NCI-H2029 (cell line): ENCODE data around the gene POLR2E.
A peak's percentile ranks its signal among the peaks of the same experiment; 100 is the strongest.

ENCODE experiments used
- DNase-seq: peaks from one replicate; lab custom pipeline; 2025; lab: John Stamatoyannopoulos, UW

Gene POLR2E

GRCh38 chr19:1063909-1064660 lies 31.1 kb downstream of the POLR2E start:
- peak; percentile 51 for DNase-seq

- DNase-seq: peak; percentile 45
These were observed 31.9 kb downstream of the POLR2E start for GRCh38 chr19:1063030-1063908.

GRCh38 chr19:1062387-1063029 lies 32.7 kb downstream of the POLR2E start:
- no peak for DNase-seq

- DNase-seq: no peak
These were observed 33.2 kb downstream of the POLR2E start for GRCh38 chr19:1061987-1062386.

- no peak for DNase-seq
These were observed 34.5 kb downstream of the POLR2E start for GRCh38 chr19:1060689-1061088.

- DNase-seq: no peak
These were observed 37.1 kb downstream of the POLR2E start for GRCh38 chr19:1058112-1058511.

- DNase-seq: no peak
These were observed 37.9 kb downstream of the POLR2E start for GRCh38 chr19:1057176-1057855.

GRCh38 chr19:1055886-1056620 lies 39.1 kb downstream of the POLR2E start:
- DNase-seq: no peak

- DNase-seq: no peak
These were observed 40.1 kb downstream of the POLR2E start for GRCh38 chr19:1055028-1055425.

- no peak for DNase-seq
These were observed 40.8 kb downstream of the POLR2E start for GRCh38 chr19:1054102-1055027.

GRCh38 chr19:1053176-1054101 lies 41.7 kb downstream of the POLR2E start:
- DNase-seq: no peak

GRCh38 chr19:1052349-1052975 lies 42.7 kb downstream of the POLR2E start:
- DNase-seq: no peak

GRCh38 chr19:1051791-1052190 lies 43.4 kb downstream of the POLR2E start:
- DNase-seq: no peak

GRCh38 chr19:1050989-1051788 lies 44.0 kb downstream of the POLR2E start:
- DNase-seq: no peak

GRCh38 chr19:1049800-1050199 lies 45.4 kb downstream of the POLR2E start:
- no peak for DNase-seq

GRCh38 chr19:1049106-1049505 lies 46.1 kb downstream of the POLR2E start:
- DNase-seq: no peak

- peak; percentile 86 for DNase-seq
These were observed 47.5 kb downstream of the POLR2E start for GRCh38 chr19:1047696-1048147.
